GM10847 (cell line): ENCODE measurements around the gene JAKMIP1.

ENCODE experiments used
- POLR2A ChIP-seq: IDR thresholded peaks from 2 replicates; pipeline ENCODE4 v1.6.1; 2011; ENCODE audit not compliant: insufficient read length; ENCODE audit errors: extremely low read depth

Gene JAKMIP1

DNA sequence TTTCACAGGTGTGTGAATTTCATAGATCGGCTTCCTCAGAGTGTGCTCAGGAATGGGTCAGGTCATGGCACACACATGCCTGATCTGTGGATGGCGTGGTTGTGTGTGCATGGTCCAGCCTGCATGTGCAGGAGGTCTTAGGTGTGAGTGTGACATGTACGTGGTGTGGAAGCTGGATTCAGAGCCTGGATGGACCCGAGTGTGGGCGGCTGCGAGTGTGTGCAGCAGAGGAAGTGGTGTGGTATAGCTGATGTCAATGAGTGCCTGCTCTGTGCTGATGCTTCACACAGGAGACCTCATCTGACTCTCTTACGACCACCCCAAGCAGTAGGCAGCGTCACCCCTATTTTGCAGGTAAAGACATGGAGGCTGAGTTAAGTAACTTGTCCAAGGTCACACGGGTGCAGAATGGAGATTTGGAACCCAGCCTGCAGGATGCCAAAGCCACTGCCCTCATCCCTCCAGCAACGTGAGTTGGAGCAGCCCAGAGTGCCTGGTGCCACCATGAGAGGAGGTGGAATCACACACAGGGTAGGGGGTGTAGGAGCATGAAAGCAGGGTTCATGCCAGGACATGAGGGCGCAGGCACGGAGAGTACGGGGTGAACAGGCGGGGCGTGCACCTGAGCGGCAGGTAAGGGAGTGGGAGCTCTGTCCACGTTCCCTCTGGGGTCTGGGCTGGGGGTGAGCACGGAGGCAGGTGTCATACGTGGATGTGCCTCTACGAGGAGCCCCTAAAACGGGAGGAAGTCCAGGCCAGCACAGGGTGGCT lies 157.9 kb downstream of the JAKMIP1 start:
- TF ChIP-seq POLR2A, result no peak

DNA sequence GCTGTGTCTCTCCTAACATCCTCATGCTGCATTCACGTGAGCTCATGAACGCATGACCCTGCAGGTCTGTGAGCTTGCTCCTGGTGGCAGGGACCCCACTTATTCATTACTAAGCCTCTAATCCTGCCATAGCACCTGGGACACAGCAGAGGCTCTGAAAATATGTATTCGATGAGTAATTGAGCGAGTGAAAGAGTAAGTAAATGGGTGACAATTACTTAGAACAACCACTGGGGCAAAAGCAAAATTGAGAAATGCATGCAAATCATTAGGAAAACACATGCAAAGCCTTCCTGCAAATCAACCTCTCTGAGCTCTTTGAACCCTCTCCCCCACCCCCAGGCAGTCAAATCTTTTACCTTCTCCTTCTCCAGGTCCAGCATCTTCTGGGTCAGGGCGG lies 158.5 kb downstream of the JAKMIP1 start:
- TF ChIP-seq POLR2A, result no peak

DNA sequence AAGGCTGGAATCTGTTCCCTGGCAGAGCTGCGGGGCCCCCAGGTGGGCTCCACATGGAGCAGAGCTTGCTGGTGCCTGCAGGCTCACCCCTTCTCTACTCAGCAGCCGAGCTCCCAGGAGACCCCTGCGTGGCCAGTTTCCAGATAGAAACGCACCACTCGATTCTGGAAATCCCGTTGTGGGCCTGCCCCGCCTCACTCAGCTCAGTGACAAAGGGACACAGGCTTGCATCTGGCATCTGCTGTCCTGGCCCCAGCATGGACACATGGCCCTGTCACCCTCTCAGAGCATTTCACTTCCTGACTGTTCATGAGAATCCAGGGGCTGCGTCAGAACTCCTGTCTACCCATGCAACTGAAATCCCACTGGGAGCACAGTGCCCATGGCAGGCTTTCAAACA lies 161.6 kb downstream of the JAKMIP1 start:
- no peak for TF ChIP-seq POLR2A

DNA sequence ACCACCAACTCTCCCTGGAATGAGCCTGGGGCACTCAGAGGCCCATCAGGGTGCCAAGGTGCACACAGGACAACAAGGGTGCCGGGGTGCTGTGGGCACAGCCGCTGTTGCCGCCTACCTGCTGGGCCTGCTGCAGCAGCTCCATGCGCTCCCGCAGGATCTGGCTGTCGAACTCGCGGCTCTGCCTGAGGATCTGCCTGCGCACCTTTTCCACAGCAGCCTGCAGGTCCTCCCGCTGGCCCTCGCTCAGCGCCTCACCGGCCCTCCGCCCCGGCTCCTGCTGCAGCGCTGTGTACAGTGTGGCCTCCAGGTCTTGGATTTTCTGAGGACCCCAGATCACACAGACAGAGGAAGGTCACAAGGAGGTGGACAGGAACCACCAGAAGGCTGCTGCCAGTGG lies 164.6 kb downstream of the JAKMIP1 start:
- no peak for TF ChIP-seq POLR2A

DNA sequence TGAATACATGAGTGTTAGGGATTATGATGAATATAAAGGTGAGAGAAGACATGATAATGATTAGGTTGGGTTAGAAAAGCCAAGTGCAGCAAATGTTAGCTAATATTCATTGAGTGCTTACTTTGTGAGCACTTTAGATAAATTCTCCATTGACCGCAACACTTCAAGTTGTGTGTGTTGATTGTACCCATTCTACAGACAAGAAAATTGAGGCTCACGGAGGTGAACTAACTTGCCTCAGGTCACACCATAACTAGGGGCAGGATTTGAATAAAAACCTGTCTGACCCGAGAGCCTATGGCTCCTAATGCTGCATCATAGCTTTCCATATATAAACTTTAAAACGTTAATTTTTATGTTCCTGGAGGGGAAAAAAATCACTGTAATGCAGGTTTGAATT lies 167.0 kb downstream of the JAKMIP1 start:
- no peak for TF ChIP-seq POLR2A

DNA sequence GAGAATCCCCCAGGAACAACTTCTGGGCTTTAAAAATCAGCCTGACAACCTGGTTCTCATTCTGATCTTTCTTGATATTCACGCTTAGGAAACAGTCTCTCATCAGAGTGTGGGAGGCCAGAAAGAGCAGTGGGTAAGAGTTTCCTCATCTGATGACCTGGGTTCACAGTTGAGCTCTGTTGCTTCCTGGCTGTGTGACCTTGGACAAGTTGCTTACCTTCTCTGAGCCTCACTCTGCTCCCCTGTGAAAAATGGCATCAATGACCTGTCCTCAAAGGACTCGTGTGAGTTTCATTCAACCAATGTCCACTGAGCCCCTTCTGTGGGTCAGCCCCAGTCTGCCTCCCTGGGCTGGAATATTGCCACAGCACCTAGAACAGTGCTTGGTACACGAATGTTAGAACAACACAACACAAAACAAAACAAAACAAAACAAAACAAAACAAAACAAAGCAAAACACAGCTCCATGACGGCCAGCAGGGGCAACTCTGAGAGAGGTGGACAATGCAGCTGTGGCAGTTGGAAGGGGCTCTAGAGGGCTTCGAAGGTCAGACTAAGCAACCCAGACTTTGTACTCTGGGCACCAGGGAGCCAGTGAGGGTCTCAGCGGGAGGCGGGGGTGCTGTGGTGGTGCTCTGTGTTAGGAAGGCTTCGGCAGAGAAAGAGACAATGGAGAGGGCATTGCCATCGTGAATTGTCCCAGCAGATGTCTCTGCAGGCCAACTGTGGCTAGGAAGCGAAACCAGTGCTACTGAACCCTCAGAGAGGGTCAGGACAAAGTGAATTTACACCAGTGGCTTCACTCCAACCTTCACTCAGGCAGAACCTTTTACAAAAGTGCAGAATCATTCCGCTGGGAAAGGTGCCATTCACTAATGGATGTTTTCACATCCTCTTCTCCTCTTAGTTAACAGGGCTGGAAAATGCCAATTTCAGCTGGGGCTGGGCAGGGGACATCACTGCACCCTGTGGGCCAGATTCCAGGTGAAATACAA lies 167.8 kb downstream of the JAKMIP1 start:
- TF ChIP-seq POLR2A, result no peak

DNA sequence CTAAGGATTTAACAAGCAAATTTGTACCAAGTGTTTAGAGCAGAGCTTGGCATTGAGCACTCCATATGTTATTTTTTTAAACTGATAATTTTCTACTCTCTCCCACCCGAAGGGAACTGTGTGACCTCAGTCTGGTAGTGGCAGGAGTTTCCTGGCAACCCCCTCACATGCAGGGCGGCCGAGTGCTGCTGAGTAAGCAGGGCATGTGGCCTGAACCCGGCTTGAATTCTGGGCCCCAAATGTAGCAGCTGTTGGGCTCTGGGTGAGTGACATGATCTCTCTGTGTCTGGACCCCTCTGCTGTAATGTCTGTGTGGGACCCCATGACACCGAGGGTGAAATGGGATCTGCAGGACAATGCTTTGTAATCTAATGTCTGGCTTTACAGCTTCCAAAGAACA lies 168.5 kb downstream of the JAKMIP1 start:
- no peak for TF ChIP-seq POLR2A

DNA sequence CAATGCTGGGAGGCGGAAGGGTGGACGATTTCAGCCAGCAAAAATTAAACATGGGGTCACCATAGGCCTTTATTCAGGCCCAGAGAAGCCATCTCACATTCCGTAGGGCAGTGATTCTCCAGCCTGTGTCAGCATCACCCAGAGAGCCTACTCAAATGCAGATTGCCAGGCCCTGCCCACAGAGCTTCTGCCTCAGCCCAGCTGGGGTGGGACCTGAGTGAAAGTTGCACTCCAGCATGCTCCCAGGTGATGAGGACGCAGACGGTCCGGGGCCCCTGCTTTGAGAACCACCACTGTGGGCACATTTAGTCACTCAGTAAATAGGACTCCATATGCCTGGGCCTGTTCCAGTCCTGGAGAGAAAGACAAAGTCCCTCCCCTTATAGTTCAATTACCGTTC lies 169.7 kb downstream of the JAKMIP1 start:
- no peak for TF ChIP-seq POLR2A

DNA sequence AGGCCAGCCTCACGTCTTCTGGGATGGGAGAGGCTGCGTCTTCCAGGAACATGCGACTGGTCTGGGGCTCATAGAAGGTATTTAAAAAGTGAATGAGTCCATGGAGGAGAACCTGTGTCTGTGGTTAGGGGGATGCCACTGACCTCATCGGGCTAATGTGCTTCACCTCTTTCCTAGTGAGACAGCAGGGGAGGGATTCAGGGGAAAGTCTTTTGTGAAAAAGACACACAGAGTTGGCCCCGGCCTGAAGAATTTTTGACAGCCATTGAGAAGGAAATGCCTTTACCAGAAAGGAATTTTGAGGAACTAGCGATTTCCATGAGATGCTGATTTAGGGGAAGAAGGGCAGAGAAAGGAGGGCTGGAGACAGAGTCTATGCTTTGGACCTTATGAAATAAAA lies 171.1 kb downstream of the JAKMIP1 start:
- no peak for TF ChIP-seq POLR2A

DNA sequence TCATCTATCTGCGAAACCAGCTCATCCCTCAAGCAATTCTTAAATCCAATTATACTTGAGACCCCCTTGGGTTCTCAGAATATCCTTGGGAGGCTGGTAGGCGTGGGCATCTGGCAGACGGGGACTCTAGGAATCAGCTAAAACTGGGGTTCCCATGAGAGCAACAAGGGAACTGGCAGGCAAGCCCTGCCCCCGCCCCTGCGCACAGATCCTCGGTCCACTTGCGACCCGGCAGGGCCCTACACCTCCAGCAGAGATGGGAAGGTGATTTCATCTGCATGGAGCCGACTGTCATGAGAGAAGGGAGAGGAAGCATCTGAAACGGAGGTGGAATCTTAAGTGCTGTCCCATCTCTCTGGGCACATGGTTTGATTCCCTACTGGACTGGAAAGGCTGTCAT lies 172.2 kb downstream of the JAKMIP1 start:
- TF ChIP-seq POLR2A, result no peak

DNA sequence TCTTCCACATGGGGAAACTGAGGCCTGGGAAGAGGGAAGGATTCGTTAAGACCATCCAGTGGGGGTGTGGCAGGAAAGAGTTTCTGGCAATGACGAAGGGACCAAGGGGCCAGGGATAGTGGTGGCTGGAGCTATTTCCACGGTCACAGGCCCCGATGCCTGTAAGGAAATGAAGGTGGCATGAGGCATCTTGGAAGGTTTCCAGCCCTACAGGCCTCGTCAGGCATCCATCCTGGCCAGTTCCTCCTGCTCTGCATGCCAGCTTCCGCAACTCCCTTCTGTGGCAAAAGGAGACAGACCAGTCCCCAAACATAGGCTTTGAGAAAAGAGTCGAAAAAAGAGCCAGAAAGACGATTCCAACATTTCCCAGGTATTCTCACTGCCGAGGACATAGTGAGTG lies 173.0 kb downstream of the JAKMIP1 start:
- no peak for TF ChIP-seq POLR2A

DNA sequence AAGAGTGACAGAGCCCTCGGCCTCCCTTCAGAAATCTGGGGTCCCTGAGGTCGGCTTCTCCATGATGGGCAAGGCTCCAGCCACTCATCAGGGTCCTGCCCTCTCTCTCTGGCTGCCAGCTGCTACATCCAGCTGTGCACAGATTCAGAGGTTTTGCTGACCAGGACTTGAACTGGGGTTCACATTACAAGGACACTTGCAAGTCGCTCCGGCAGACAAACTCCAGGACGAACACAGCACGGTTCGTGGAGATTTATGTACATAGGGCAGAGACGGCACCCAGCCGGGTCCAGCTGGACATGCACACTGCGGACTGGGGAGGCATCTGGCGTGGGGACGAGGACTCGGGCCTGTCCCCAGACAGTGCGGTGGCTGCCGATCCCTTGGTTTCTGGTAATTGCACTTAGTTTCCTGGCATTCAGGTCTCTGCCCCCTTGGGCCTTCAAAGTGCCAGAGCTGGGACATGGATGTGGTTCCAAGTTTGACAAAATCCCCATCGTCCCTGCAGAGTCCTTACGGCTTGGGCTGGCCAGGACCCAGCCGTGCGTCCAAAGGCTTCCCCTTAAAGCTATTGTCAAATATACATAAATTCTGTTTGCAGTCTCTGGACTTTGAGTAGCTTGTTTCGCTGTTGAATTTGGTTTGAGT lies 175.9 kb downstream of the JAKMIP1 start:
- TF ChIP-seq POLR2A, result no peak

DNA sequence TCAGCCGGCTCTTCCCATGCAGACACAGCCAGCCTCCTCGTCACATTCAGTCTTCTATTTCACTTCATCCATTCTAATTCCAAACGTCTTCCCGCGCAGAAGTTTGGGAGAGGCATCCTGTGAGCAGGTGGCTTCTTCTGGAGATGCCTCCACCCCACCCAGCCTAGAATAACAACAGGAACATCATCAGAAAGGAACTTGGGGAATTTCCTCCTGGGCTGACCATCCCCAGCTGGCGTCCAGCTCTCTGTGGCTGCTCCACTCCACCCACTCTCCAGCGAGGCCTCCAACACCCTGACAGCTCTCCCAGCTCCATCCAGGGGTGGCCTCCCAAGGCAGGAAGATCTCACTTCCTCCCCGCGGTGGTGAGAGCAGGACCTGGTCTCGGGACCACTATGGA lies 176.6 kb downstream of the JAKMIP1 start:
- TF ChIP-seq POLR2A, result no peak

DNA sequence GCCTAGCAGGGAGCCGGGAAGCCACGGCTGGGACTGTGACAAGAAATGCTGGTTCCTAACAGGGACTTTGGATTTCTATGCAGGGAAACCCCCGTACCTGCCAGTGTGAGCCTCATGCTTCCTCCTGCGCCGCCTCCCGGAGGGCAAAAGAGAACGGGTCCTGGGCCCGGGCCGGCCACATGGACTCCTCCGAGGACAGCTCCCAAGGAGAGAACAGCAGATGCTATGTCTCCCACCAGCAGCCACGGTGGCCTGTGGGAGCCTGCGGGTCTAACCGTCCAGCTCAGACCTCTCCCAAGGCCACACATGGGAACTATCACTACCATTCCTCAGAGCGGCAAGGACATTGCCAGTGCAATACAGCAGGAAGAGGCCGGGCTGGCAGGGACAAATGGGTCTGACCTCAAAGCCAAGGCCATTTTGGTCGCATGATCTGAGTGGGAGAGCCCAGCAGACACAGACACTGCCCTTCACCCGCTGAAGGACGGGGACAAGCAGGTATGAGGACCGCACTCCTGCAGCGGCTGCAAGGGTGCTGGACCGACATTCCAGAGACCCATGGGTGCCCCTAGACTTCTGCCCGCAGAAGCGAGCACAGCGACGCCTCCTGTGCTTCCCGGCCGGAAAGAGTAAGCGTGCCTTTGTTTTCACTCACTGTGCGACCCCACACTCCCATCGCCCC lies 177.6 kb downstream of the JAKMIP1 start:
- no peak for TF ChIP-seq POLR2A
